ENCODE data around the gene PLXND1.
"Not testable (repeated sequence)": the region's sequence is repeated elsewhere in the genome, so short reads cannot be mapped to it uniquely, and the experiment has no call there.

Gene PLXND1

DNA sequence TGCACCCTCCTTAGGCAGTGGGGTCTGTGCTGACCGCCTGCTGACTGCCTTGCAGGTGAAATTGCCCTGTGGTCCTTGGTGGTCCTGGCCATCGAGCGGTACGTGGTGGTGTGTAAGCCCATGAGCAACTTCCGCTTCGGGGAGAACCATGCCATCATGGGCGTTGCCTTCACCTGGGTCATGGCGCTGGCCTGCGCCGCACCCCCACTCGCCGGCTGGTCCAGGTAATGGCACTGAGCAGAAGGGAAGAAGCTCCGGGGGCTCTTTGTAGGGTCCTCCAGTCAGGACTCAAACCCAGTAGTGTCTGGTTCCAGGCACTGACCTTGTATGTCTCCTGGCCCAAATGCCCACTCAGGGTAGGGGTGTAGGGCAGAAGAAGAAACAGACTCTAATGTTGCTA is 75.7 kb downstream of the PLXND1 start:
- no peak for DNase-seq (ENCODE audit: low read depth in 2 of 3, low spot score in 2 of 3)

DNA sequence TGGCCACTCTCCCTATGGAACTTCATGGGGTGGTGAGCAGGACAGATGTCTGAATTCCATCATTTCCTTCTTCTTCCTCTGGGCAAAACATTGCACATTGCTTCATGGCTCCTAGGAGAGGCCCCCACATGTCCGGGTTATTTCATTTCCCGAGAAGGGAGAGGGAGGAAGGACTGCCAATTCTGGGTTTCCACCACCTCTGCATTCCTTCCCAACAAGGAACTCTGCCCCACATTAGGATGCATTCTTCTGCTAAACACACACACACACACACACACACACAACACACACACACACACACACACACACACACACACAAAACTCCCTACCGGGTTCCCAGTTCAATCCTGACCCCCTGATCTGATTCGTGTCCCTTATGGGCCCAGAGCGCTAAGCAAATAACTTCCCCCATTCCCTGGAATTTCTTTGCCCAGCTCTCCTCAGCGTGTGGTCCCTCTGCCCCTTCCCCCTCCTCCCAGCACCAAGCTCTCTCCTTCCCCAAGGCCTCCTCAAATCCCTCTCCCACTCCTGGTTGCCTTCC is 76.2 kb downstream of the PLXND1 start:
- DNase-seq (ENCODE audit: low read depth in 2 of 3, low spot score in 2 of 3) = no peak

DNA sequence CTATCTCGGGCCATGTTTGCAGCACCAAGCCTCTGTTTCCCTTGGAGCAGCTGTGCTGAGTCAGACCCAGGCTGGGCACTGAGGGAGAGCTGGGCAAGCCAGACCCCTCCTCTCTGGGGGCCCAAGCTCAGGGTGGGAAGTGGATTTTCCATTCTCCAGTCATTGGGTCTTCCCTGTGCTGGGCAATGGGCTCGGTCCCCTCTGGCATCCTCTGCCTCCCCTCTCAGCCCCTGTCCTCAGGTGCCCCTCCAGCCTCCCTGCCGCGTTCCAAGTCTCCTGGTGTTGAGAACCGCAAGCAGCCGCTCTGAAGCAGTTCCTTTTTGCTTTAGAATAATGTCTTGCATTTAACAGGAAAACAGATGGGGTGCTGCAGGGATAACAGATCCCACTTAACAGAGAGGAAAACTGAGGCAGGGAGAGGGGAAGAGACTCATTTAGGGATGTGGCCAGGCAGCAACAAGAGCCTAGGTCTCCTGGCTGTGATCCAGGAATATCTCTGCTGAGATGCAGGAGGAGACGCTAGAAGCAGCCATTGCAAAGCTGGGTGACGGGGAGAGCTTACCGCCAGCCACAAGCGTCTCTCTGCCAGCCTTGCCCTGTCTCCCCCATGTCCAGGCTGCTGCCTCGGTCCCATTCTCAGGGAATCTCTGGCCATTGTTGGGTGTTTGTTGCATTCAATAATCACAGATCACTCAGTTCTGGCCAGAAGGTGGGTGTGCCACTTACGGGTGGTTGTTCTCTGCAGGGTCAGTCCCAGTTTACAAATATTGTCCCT is 76.9 kb downstream of the PLXND1 start:
- DNase-seq (ENCODE audit: low read depth in 2 of 3, low spot score in 2 of 3) = no peak

DNA sequence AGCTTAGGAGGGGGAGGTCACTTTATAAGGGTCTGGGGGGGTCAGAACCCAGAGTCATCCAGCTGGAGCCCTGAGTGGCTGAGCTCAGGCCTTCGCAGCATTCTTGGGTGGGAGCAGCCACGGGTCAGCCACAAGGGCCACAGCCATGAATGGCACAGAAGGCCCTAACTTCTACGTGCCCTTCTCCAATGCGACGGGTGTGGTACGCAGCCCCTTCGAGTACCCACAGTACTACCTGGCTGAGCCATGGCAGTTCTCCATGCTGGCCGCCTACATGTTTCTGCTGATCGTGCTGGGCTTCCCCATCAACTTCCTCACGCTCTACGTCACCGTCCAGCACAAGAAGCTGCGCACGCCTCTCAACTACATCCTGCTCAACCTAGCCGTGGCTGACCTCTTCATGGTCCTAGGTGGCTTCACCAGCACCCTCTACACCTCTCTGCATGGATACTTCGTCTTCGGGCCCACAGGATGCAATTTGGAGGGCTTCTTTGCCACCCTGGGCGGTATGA is 77.8 kb downstream of the PLXND1 start, which contains the start of gene RHO:
RHO (plus strand) TSS at position 51 of the 512 bp plus-strand sequence; CDS start at position 146, 95 bp downstream.
- no peak for DNase-seq (ENCODE audit: low read depth in 2 of 3, low spot score in 2 of 3)

DNA sequence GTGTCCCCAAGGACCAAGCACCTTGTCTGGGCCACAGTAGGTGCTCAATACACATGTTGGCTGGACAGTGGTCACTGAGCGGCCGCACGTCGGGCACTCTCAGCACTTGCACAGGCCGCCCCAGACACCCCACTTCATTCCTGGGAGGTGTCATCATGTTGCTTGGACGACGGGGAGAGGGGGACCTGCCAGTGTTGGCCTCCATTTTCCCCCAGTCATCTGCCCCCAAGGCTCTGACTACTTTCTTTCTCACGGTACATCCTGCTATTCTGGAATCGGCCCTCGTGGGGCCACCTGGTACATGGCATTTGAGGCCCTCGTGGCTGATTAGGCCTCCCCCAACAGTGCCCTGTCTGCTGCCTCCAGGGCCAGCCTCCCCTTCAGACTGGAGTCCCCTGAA is 79.2 kb downstream of the PLXND1 start:
- no peak for DNase-seq (ENCODE audit: low read depth in 2 of 3, low spot score in 2 of 3)

DNA sequence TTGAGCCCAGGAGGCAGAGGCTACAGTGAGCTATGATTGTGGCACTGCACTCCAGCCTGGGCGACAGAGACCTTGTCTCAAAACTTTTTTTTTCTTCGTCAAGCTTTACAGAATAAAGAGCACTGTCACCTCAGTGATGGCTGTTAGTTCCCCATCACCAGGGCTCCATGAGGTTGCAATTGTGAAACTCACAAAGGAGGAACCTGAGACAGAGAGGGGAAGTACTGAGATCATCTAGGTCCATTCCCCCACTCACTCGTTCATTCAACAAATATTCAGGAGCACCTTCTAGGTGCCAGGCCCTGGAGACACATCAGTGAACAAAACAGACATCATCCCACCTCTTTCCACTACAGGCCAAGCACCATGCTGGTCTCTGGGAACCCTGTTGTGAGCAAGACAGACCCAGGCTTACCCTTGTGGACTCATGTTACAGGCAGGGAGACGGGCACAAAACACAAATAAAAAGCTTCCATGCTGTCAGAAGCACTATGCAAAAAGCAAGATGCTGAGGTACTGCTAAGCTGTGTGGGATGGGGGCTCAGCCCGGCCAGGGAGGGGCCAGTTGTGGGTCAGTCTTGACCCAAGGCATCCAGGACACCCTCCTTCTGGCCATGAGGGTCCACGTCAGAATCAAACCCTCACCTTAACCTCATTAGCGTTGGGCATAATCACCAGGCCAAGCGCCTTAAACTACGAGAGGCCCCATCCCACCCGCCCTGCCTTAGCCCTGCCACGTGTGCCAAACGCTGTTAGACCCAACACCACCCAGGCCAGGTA is 80.2 kb downstream of the PLXND1 start:
- no peak for DNase-seq (ENCODE audit: low read depth in 2 of 3, low spot score in 2 of 3)

DNA sequence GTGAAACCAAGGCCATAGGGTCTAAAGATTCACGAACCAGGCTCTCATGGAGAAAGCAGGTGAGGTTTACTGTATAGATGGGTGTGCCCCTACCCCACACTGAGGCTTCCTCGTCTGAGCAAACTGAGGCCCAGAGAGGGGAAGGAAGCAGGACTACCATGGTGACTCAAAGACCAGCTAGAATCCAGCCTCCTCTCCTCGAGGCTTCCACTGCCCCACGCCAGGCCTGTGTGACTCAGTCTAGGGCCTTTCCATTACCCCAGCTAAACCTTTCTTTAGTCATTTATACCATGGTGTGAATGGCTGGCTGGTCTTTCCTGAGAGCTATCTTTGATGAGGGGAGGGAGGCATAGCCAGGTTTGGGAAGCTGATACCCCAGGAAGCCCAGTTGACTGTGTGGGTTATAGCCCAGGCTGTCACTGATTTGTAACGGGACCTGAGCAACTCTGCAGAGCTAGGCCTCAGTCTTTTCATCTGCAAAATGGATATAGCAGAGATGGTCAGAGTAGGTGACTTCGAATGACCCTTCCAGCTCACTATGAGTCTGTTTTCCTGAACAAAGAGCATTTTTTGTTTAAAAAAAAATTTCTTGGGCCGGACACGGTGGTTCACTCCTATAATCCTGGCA is 81.0 kb downstream of the PLXND1 start:
- DNase-seq (ENCODE audit: low read depth in 2 of 3, low spot score in 2 of 3) = no peak

DNA sequence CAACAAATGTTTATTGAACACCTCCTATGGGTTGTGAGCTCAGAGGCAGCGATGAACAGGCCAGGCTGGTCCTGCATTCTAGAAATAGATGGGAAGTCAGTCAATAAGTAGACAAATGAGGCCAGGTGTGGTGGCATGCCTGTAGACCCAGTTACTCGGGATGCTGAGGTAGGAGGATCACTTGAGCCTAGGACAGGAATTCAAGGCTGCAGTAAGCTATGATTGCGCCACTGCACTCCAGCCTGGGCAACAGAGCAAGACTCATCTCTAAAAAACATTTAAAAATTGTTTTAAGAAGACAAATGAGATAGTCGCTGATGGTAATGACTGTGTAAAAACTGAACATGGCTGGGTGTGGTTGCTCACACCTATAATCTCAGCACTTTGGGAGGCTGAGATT is 82.4 kb downstream of the PLXND1 start:
- DNase-seq (ENCODE audit: low read depth in 2 of 3, low spot score in 2 of 3) = no peak

DNA sequence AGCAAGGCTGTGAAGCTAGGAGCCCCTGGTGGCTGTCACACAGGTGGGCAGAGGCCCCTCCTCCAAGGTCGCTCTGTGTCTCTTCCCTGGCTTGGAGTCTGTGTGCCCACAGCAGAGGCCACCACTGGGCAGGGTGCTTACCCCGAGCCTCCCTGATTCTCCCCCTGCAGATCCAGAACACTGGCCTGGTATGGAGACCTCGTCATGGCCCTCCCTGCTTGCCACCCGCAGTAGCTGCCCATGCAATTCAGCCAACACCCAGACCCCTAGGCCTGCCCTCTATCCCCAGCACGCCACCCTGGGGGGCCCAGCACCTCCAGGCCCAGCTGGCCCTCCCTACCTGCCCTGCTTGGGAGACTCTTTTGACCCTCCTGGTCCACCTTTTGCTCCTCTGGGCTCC is 83.5 kb downstream of the PLXND1 start:
- DNase-seq (ENCODE audit: low read depth in 2 of 3, low spot score in 2 of 3) = no peak

DNA sequence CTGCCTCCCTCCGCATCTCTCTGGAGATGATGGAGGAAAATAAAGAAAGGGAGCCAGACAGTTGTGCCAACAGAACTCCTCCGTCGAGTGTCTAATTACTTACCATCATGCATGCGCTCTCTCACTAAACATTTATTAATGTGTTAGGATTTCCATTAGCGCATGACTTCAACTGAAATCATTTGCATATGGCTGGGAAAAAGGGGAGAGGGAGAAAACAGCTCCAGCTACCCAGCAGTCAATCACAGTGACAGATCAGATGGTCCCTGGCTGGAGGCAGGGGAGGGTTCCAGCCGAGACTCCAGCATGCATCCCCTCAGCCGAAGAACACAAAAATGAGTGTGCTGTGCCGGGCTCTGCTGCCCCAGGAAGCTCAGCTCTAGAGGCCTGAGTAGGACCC is 84.9 kb downstream of the PLXND1 start:
- no peak for DNase-seq (ENCODE audit: low read depth in 2 of 3, low spot score in 2 of 3)

DNA sequence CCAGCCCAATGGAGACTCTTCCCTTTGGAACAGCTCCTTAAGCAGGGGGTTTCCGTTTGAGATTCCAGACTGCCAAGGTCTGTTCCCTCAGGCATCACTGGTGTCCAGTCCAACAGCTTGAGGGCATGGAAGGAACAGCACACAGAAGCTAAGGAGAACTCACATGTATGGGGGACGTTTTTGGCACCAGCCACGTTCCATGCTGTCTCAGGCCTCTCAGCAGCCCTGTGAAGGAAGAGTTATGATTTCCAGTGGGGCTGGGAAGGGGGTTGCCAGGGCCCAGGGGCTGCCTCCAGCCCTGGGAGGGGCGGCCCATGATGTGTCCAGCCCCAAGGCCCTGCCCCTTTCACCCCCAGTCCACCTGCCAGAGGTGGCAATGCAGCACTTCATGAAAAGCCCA is 85.5 kb downstream of the PLXND1 start:
- DNase-seq (ENCODE audit: low read depth in 2 of 3, low spot score in 2 of 3) = no peak

DNA sequence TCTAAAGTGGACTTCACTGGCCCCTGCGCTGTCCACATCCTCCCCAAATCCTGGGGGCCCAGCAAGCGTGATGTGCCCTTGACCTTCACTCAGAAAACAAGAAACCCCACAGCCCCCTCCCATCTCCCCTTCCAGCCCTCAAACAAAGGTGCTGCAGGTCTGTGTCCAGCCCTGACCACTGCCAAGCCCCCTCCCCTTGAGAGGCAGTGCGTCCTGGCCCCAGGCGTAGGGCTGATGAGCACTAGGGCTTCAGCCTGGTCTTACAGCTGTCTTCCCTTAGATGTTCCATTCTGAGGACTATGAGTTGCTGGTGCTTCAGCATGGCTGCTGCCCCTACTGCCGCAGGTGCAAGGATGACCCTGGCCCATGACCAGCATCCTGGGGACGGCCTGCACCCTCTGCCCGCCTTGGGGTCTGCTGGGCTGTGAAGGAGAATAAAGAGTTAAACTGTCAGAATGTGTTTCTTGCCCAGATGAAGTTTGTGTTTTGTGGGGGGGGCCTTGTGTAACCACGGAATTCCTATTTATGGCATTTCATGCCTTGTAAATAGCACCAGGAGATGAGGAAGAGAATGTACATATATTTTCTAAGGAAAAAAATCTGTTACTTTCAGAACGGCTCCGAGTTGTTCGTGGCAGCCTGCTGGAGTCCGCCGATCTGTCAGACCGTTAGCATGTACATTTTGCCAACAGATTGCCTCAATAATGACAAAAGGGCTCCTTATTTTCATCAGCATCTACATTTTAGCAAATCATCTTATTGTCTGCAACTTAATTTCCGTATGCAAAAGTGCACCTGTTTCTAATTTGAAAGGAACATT is 86.4 kb downstream of the PLXND1 start:
- DNase-seq (ENCODE audit: low read depth in 2 of 3, low spot score in 2 of 3) = no peak

DNA sequence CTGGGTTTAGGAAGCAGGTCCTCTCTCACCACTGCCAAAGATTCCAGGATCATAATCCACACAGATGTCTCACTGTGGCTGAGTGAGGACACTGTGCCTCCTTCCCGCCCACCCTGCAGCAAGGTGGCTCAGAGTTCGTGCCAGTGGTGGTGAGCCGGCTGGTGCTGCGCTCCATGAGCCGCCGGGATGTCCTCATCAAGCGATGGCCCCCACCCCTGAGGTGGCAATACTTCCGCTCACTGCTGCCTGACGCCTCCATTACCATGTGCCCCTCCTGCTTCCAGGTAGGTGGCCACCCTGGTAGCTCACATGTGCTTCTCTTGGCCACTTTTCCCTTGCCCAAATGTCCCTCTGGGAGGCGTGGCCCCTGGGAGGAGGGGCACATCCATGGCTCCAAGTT is 87.0 kb downstream of the PLXND1 start:
- DNase-seq (ENCODE audit: low read depth in 2 of 3, low spot score in 2 of 3) = no peak

DNA sequence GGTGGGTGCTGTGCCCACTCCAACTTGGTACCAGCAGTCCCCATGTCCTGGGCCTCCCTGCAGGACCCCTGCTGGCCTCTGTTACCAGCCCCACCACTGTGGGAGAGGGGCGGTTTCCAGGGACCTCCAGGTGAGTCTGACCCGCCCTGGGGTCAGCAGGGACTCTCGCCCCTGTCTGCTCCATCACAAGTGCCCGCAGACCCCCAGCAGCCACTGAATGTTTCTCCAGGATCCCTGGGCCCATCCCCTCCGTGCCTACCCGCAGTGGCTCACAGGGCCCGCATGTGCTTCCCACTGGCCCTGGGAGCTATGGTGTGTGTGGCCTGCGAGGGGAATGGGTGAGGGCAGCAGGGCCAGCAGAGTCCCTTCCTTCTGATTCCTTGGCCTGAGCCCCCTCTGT is 87.9 kb downstream of the PLXND1 start:
- no peak for DNase-seq (ENCODE audit: low read depth in 2 of 3, low spot score in 2 of 3)

DNA sequence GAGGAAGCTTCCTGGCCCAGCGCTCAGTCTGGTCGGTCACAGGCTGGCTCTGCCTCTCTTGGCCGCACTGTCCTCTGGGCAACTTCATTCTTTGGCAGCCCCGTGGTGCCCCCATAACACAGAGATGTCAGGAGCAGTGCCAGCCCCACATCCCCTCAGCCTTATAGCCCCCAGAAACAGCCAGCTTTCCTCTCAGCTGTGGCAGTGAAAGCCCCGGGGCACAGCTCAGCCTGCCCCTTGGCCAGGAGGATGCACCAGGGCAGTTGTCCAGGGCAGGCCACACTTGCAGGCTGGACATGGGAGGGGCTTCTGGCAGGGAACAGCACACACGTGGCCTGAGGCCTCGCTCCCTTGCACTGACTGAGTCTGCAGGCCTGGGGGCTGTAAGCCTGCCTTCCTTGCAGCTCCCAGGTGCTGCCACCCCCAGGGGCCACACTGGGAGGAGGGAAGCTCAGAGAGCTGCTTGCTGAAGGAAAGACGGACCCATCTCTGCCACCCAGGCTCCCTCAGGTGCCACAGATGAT is 88.4 kb downstream of the PLXND1 start:
- DNase-seq (ENCODE audit: low read depth in 2 of 3, low spot score in 2 of 3) = no peak

DNA sequence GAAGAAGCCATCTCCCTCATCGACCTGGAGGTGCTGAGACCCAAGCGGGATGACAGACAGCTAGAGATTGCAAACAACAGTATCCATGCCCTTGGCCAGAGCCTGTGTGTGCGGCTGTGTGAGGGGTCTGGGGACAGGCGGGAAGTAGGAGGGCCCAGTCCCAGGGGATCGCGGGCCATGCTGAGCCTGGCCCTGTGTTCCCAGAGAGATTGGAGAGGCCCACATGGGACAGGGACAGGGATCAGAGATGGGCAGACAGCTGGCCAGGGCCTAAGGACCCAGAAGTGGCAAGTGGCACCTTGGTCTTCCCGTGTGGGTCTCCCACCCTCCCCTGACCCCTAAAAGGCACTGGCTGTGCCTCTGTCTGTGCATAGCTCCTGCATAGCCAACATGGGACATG is 89.0 kb downstream of the PLXND1 start:
- no peak for DNase-seq (ENCODE audit: low read depth in 2 of 3, low spot score in 2 of 3)

DNA sequence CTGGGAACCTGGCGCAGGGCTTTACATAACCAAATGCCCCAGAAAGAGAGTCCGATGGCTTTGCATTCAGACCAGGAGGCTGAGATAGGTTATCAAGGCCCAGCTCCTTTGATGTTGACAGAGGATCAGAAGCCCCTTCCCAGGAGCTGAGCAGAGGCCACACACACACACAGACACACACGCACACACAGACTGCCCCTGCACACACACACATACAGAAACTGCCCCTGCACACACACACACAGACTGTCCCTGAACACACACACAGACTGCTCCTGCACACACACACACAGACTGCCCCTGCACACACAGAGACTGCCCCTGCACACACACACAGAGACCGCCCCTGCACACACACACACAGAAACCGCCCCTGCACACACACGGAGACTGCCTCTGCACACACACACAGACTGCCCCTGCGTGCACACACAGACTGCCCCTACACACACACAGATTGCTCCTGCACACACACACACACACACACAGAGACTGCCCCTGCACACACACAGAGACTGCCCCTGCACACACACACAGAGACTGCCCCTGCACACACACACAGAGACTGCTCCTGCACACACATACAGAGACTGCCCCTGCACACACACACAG is 90.5 kb downstream of the PLXND1 start:
- DNase-seq (ENCODE audit: low read depth in 2 of 3, low spot score in 2 of 3) = not testable (repeated sequence)

DNA sequence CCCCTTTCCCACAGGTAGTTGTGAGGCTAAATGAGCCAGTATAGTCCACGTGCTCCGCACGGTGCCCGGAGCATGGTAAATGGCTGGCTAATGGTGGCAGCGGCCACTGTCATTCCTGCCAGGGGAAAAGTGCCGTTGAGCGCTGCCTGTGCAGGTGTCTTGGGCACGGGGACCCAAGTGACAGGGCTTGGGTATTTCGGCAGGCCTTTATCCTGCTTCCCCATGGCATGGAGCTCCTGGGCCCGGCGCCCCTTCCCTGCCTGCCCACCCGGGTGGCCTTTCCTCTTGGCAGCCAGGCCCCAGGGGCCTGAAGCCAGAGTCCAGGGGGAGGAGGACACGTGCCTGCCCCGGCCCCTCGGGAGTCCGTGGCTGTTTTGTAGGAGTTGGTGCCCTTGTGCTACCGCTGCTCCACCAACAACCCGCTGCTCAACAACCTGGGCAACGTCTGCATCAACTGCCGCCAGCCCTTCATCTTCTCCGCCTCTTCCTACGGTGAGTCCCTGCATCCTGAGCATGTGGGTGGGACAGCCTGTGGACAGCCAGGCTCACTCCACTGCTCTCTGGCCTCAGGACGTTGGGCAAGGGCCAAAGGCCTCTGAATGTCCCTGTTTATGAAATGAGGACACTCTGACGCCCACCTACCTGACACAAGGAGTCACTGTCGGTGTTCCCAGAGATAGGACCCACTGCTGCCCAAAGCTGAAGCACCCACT is 91.2 kb downstream of the PLXND1 start:
- DNase-seq (ENCODE audit: low read depth in 2 of 3, low spot score in 2 of 3) = not testable (repeated sequence)

DNA sequence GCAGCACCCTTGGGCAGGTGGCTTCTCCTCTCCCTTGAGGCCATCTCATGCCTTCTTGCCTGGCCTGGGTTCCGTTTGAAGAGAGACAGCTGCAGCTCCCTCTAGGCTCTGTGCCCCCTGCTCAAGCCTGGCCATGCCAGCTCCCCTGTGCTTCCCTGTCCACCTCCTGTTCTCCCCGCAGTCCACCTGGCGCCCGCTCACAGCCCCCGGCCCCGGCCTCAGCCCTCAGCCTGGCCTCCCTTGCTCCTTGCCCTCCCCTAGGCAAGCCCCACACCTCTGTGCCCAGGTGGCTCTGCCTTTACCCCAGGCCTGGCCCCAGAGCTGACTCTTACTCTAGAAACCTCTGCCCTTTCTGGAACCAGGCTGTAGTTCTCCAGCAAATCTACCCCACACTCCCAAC is 91.9 kb downstream of the PLXND1 start:
- DNase-seq (ENCODE audit: low read depth in 2 of 3, low spot score in 2 of 3) = no peak
